ENCODE results near the gene PHF21A. TPM values are rescaled to one million over a fixed set of nuclear protein-coding genes. Genes with fewer than 3 reads are reported as not detected.

The PHF21A gene
- total RNA-seq, 1 donor from 2014 or later, result 66.8 TPM

GRCh38 chr11:45918331-45918941, 202.8 kb downstream of the PHF21A start:
- DNase-seq (ENCODE audit: extremely low spot score in 2 of 2), result no peak
- Histone ChIP-seq H3K4me1 (peaks cover 37% of the 10 kb centered on the region), H3K27ac (peak overlapping the region; percentile 85), H3K4me3 (peak overlapping the region; percentile 73 to 96), H3K36me3 (peaks cover 0 to 24% of the 10 kb centered on the region in 2 donors), H3K9me3 (no peaks in the 10 kb centered on the region), H3K27me3 (peaks cover 12% of the 10 kb centered on the region)
- intact Hi-C loops (cut with DNase I), result loop anchor here (5.0 kb wide), 2 partner anchors 71 to 204 kb away; partner anchors contain the start of genes CRY2 and PHF21A
- TF ChIP-seq POLR2A (IDR thresholded peaks at IDR 0.05), result peak in 1 of 2 donors; percentile 67
- no peak for TF ChIP-seq CTCF (IDR thresholded peaks at IDR 0.05)
- TF ChIP-seq POLR2AphosphoS5 (IDR thresholded peaks at IDR 0.05; ENCODE audit: insufficient read depth in 1 of 2, low read depth in 1 of 2), result peak; percentile 11 to 79

- intact Hi-C loops (cut with DNase I), result loop anchor here (5.0 kb wide), 2 partner anchors 70 to 205 kb away; partner anchors contain the start of genes CRY2 and PHF21A
- Histone ChIP-seq H3K9me3 (no peaks in the 10 kb centered on the region), H3K27ac (peak within 1 kb of the TSS; percentile 85), H3K4me1 (peaks cover 36% of the 10 kb centered on the region), H3K4me3 (peak within 1 kb of the TSS; percentile 73 to 96), H3K27me3 (peaks cover 6% of the 10 kb centered on the region), H3K36me3 (peaks cover 0 to 31% of the 10 kb centered on the region in 2 donors)
- TF ChIP-seq CTCF (IDR thresholded peaks at IDR 0.05) (no peak), POLR2AphosphoS5 (IDR thresholded peaks at IDR 0.05; ENCODE audit: insufficient read depth in 1 of 2, low read depth in 1 of 2) (peak; percentile 92 to 97), POLR2A (IDR thresholded peaks at IDR 0.05) (peak; percentile 22 to 55)
- DNase-seq (ENCODE audit: extremely low spot score in 2 of 2), result peak in 1 of 2 donors; percentile 99
Measured at GRCh38 chr11:45917623-45918330, 203.5 kb downstream of the PHF21A start, which contains the start of gene PEX16. Gene PEX16, minus strand, starts transcription at chr11:45917877. Its CDS starts 66 bp downstream, at chr11:45917811.

- DNase-seq (ENCODE audit: extremely low spot score in 2 of 2), result no peak
- Histone ChIP-seq H3K4me3 (peak overlapping the region; percentile 73 to 96), H3K9me3 (no peaks in the 10 kb centered on the region), H3K4me1 (peaks cover 31% of the 10 kb centered on the region), H3K27ac (peak overlapping the region; percentile 85), H3K27me3 (peaks cover under 1% of the 10 kb centered on the region), H3K36me3 (peaks cover 0 to 36% of the 10 kb centered on the region in 2 donors)
- TF ChIP-seq CTCF (IDR thresholded peaks at IDR 0.05) (no peak), POLR2A (IDR thresholded peaks at IDR 0.05) (no peak), POLR2AphosphoS5 (IDR thresholded peaks at IDR 0.05; ENCODE audit: insufficient read depth in 1 of 2, low read depth in 1 of 2) (no peak)
- intact Hi-C loops (cut with DNase I), result loop anchor here (5.0 kb wide), 2 partner anchors 70 to 205 kb away; partner anchors contain the start of genes CRY2 and PHF21A
Measured at GRCh38 chr11:45917286-45917622, 204.0 kb downstream of the PHF21A start.

- Histone ChIP-seq H3K27ac (no peak overlapping the region), H3K36me3 (peaks cover 0 to 50% of the 10 kb centered on the region in 2 donors), H3K4me3 (no peak overlapping the region), H3K9me3 (no peaks in the 10 kb centered on the region), H3K4me1 (peaks cover 19% of the 10 kb centered on the region), H3K27me3 (no peaks in the 10 kb centered on the region)
- no peak for TF ChIP-seq POLR2A (IDR thresholded peaks at IDR 0.05)
- TF ChIP-seq POLR2AphosphoS5 (IDR thresholded peaks at IDR 0.05; ENCODE audit: insufficient read depth in 1 of 2, low read depth in 1 of 2), result no peak
- TF ChIP-seq CTCF (IDR thresholded peaks at IDR 0.05), result no peak
- no peak for DNase-seq (ENCODE audit: extremely low spot score in 2 of 2)
- intact Hi-C loops (cut with DNase I), result loop anchor here (5.0 kb wide), 2 partner anchors 68 to 207 kb away; partner anchors contain the start of genes CRY2 and PHF21A
Measured at GRCh38 chr11:45915446-45915845, 205.8 kb downstream of the PHF21A start.
